SH-SY5Y (cell line): ENCODE measurements around the gene CHRND.

Source experiments
- GATA2 ChIP-seq: IDR thresholded peaks from 2 replicates; pipeline ENCODE4 v1.6.1; 2011; ENCODE audit warnings: mild to moderate bottlenecking, low read depth, low read length
- GATA3 ChIP-seq: IDR thresholded peaks from 2 replicates; pipeline ENCODE4 v1.6.1; 2011; ENCODE audit warnings: low read depth, mild to moderate bottlenecking, low read length, moderate library complexity

DNA sequence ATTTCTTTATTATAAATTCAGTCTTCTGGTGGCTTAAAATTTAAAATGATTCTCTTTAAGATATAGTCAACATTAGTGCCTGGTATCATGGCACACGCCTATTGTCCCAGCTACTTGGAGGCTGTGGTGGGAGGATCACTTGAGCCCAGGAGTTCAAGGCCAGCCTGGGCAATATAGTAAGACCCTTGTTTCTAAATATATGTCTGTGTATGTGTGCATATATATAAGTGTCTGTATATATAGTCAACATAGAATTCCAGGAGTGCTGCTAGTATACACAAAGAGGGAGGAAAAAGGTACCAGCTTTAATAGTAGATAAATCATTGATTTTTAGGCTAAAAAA, 49.4 kb downstream of the CHRND start:
- no peak for TF ChIP-seq GATA2
- TF ChIP-seq GATA3 = no peak
